Erythroblast (primary cell): ENCODE results near the gene ZNF469.
"Not testable (repeated sequence)": the region's sequence is repeated elsewhere in the genome, so short reads cannot be mapped to it uniquely, and the experiment has no call there.

ENCODE experiments used
- DNase-seq, 2 experiments: peaks; one replicate each; lab custom pipeline; 2025; lab: John Stamatoyannopoulos, UW
- GATA1 ChIP-seq: IDR thresholded peaks from 2 replicates; pipeline ENCODE4 v1.6.1; 2011; ENCODE audit warnings: low read depth, mild to moderate bottlenecking, control low read depth, low read length, moderate library complexity
- POLR2A ChIP-seq: IDR thresholded peaks from 2 replicates; pipeline ENCODE4 v1.6.1; 2011; ENCODE audit warnings: mild to moderate bottlenecking, low read length

ZNF469 gene

GRCh38 chr16:88405216-88406060 lies 22.7 kb downstream of the ZNF469 start:
- TF ChIP-seq GATA1 (no peak), POLR2A (no peak)
- no peak for DNase-seq

GRCh38 chr16:88406096-88407041 lies 23.6 kb downstream of the ZNF469 start:
- DNase-seq: no peak
- no peak for TF ChIP-seq POLR2A
- TF ChIP-seq GATA1: no peak

GRCh38 chr16:88407042-88407420 lies 24.3 kb downstream of the ZNF469 start:
- TF ChIP-seq POLR2A (no peak), GATA1 (no peak)
- no peak for DNase-seq

- no peak for DNase-seq
- TF ChIP-seq GATA1 (no peak), POLR2A (no peak)
These were observed 25.0 kb downstream of the ZNF469 start for GRCh38 chr16:88407807-88408206.

- TF ChIP-seq POLR2A: no peak
- no peak for DNase-seq
These were observed 25.9 kb downstream of the ZNF469 start for GRCh38 chr16:88408561-88409142.

- no peak for TF ChIP-seq GATA1
- no peak for DNase-seq
These were observed 26.7 kb downstream of the ZNF469 start for GRCh38 chr16:88409296-88410065.

- not testable (repeated sequence) for DNase-seq
These were observed 27.7 kb downstream of the ZNF469 start for GRCh38 chr16:88410297-88410968.

GRCh38 chr16:88411951-88412576 lies 29.3 kb downstream of the ZNF469 start:
- TF ChIP-seq GATA1: no peak
- no peak for TF ChIP-seq POLR2A
- no peak for DNase-seq

- no peak for TF ChIP-seq GATA1
- TF ChIP-seq POLR2A: no peak
- no peak for DNase-seq
These were observed 30.0 kb downstream of the ZNF469 start for GRCh38 chr16:88412766-88413165.

- TF ChIP-seq GATA1 (no peak), POLR2A (no peak)
These were observed 30.5 kb downstream of the ZNF469 start for GRCh38 chr16:88413231-88413630.

GRCh38 chr16:88413631-88414030 lies 30.9 kb downstream of the ZNF469 start:
- no peak for DNase-seq
- TF ChIP-seq GATA1 (no peak), POLR2A (no peak)

More at GRCh38 chr16:88413231-88413630, 30.5 kb downstream of the ZNF469 start:
- no peak for DNase-seq

- TF ChIP-seq POLR2A: no peak
- no peak for TF ChIP-seq GATA1
- DNase-seq: no peak
These were observed 32.0 kb downstream of the ZNF469 start for GRCh38 chr16:88414521-88415380.
